Large intestine (tissue), 3 donors: Measurements from ENCODE around the gene HOXD12. TPM values are rescaled to one million over a fixed set of nuclear protein-coding genes. Genes with fewer than 3 reads are reported as not detected.
A peak's percentile ranks its signal among the peaks of the same experiment; 100 is the strongest.

Experiments used
- DNase-seq, 2 donors: peaks; one replicate each; pipeline versions ENCODE4 v3.0.0 to v3.0.0-alpha.2; 2013
- H3K27ac ChIP-seq: one replicate; pipeline ENCODE4 v1.5.1; 2013; ENCODE audit warnings: low read length
- H3K27me3 ChIP-seq: 2 replicates; pipeline ENCODE4 v1.6.1; 2013; ENCODE audit warnings: low read length; ENCODE audit not compliant: control insufficient read depth, insufficient read depth
- H3K36me3 ChIP-seq: 2 replicates; pipeline ENCODE4 v1.6.1; 2013; ENCODE audit warnings: low read length; ENCODE audit not compliant: control insufficient read depth, insufficient read depth
- H3K4me1 ChIP-seq: one replicate; pipeline ENCODE4 v1.6.1; 2013; ENCODE audit warnings: low read length; ENCODE audit not compliant: control insufficient read depth, insufficient read depth
- H3K4me3 ChIP-seq: one replicate; pipeline ENCODE4 v1.5.1; 2013; ENCODE audit warnings: low read length
- H3K9me3 ChIP-seq: one replicate; pipeline ENCODE4 v1.6.1; 2013; ENCODE audit warnings: mild to moderate bottlenecking, low read depth, low read length, moderate library complexity; ENCODE audit not compliant: control insufficient read depth
- whole genome bisulfite sequencing: methylation state at CpG from one replicate; pipeline ENCODE4 v1.1.5; 2013; ENCODE audit warnings: low lambda C conversion rate; ENCODE audit not compliant: insufficient coverage; 5-methylcytosine and 5-hydroxymethylcytosine counted together
- polyA plus RNA-seq: library from polyadenylated mRNA; unstranded; fragments of 120-200 nt; gene quantifications from one replicate; pipeline ENCODE4 v1.2.1, GENCODE V29; 2013

The HOXD12 gene
- polyA plus RNA-seq, 1 donor, result not detected

DNA sequence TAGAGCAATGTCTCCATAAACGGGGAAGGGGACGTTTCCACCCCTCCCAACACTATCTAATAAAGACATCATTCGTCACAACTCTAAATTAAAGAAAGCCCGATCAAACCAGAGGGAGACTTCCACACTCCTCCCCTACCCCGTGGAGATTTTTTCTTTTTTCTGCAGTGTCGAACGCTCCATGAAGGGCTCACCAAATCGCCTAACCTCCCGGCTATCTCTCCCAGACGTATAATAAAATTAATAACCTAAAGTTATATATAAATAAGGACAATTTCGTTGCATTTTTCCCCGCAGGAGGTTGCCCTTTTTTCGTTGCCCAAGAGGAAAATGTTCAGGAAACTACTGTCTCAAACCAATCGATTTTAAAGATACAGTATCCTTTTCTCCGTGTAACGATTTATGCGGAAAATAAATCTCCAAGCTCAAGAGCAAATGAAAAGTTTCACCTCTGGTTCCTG lies 18.2 kb upstream of the HOXD12 start:
- WGBS, result 0% methylated on average over 3 of the region's 17 CpGs
- Histone ChIP-seq H3K9me3 (peaks cover 37% of the 10 kb centered on the region), H3K4me3 (no peak overlapping the region)

DNA sequence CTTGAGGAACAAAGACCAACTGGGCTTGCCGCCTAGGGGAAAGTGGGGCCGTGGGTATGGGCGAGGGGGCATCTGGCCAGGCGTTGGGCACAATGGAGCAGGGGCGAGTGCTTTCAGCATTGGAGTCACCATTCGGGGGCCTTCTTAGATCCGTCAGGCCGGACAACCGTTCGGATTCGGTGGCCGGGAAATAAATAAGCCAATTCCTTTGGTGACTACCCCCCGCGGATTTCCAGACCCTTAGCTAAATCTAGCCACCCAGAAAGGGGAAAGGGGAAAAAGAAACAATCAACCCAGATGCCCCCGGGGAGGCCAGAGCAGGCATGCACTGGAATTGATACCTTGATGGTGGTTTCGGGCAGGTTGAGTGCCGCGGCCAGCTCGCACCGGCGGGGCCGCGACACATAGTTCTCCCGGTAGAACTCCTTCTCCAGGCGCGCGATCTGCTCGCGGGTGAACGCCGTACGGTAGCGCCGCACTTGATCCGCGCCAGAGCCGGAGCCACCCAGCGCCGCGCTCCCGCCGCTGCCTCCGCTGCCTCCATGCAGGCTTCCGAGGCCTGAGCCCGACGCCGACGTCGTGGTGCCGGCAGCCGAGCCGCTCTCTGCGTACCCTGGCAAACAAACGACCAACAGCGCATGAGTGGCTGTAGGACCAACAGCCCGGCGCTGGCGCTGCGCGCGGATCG lies 17.6 kb upstream of the HOXD12 start:
- H3K4me1 ChIP-seq, result peaks cover 7% of the 10 kb centered on the region
- no peaks in the 10 kb centered on the region for H3K36me3 ChIP-seq
- H3K27ac ChIP-seq, result no peak overlapping the region
- peak in 1 of 2 donors; percentile 42 for DNase-seq
- H3K27me3 ChIP-seq, result peaks cover 92% of the 10 kb centered on the region
- WGBS, result no CpG with 5 or more reads among the region's 62 CpGs
- peaks cover 37% of the 10 kb centered on the region for H3K9me3 ChIP-seq
- no peak overlapping the region for H3K4me3 ChIP-seq

More for the DNA sequence above, 18.2 kb upstream of the HOXD12 start:
- no peak overlapping the region for H3K27ac ChIP-seq
- H3K4me1 ChIP-seq, result peaks cover 7% of the 10 kb centered on the region
- DNase-seq, result no peak
- no peaks in the 10 kb centered on the region for H3K36me3 ChIP-seq
- peaks cover 93% of the 10 kb centered on the region for H3K27me3 ChIP-seq

DNA sequence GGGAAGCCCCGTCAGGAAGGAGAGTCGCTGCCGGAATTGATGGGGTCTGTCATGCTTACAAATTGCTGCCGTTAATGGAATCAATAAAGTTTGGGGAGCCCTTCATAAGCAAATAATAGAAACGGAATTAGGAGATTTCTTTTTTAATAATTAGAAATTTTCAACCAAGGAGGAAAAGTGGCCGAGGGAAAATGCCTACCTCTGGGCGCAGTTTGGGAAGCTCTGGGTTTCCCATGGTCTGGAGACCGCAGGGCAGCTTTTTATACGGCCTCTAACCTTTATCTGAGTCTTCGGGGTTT lies 17.1 kb upstream of the HOXD12 start:
- no peak for DNase-seq
- Histone ChIP-seq H3K36me3 (no peaks in the 10 kb centered on the region), H3K27ac (no peak overlapping the region), H3K4me3 (no peak overlapping the region), H3K27me3 (peaks cover 92% of the 10 kb centered on the region), H3K9me3 (peaks cover 37% of the 10 kb centered on the region), H3K4me1 (peaks cover 7% of the 10 kb centered on the region)
- 0% methylated on average over 2 of the region's 10 CpGs for WGBS

DNA sequence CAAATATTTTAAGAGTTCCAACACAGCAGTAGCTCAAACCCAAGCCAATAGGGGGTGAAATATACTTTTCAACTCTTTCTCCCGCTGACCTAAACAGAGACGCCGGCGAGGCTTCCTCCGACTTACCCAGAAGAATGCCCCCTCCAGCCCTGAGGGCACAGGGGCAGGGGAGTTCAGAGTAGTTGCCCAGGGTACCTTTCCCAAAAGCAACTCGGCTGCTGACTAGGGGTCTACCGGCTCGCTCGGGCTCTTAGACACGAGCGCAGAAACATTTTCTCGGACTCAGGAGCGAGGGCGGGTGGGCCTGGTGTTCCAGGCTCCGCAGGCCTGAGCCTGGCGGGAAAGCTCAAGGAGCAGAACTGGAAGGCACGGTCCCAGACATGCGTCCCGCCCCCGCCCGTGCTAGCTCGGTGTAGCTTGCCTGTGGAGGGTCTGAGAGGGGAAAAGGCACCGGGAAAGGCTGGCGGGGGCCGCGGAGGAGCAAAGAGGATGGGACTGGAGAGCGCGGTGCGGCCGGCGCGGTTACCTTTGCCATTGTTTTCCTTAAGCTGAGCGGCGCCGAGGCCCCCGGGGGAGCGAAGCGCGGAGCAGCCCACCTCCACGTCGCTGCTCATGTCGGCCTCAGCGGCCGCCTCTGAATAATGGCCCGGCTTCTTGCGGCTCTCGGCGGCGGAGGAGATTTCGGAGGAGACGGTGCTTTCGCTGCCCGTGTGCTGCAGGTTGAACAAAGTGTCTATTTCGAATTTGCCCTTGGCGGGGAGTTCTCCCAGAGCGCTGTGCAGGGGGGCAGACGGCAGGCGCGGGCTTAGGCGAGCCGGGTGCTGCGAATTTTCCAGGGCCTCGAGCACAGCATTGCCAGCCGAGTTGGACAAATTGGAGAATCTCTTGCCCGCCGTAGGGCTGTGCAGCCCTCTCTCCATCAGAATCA lies 16.5 kb upstream of the HOXD12 start:
- peaks cover 97% of the 10 kb centered on the region for H3K27me3 ChIP-seq
- whole genome bisulfite sequencing, result no CpG with 5 or more reads among the region's 66 CpGs
- H3K27ac ChIP-seq, result no peak overlapping the region
- no peaks in the 10 kb centered on the region for H3K36me3 ChIP-seq
- peaks cover 41% of the 10 kb centered on the region for H3K9me3 ChIP-seq
- no peak for DNase-seq
- no peak overlapping the region for H3K4me3 ChIP-seq
- peaks cover 12% of the 10 kb centered on the region for H3K4me1 ChIP-seq

DNA sequence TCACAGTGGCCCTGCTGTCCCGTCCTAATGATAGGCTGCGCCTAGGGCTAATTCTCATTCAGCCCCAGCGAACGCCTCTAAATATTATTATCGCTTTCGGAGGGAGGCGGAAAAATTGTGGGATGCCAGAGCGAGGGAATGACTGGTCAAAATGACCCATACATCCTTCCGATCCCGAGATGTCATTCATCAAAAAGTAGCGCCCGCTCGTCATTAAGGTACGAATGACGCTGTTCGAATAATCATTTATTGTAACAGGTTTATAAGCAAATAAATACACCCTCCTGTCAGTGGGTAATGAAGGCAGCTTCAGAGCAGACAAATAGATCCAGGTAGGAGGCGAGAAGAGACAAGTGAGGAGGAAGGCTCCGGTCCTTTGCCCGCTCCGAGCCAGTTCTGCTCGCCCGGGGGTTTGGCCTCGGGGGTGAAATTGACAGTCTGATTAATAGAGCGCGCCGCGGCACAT lies 15.8 kb upstream of the HOXD12 start, which contains the start of gene EVX2:
Gene EVX2, minus strand, starts transcription at position 167 of the 466 bp plus-strand sequence. CDS start 186 bp downstream, outside the sequence.
- no CpG with 5 or more reads among the region's 27 CpGs for WGBS
- H3K9me3 ChIP-seq, result peaks cover 41% of the 10 kb centered on the region
- peaks cover 13% of the 10 kb centered on the region for H3K4me1 ChIP-seq
- no peak within 1 kb of the TSS for H3K4me3 ChIP-seq
- no peaks in the 10 kb centered on the region for H3K36me3 ChIP-seq
- no peak for DNase-seq
- no peak within 1 kb of the TSS for H3K27ac ChIP-seq
- peaks cover 97% of the 10 kb centered on the region for H3K27me3 ChIP-seq

DNA sequence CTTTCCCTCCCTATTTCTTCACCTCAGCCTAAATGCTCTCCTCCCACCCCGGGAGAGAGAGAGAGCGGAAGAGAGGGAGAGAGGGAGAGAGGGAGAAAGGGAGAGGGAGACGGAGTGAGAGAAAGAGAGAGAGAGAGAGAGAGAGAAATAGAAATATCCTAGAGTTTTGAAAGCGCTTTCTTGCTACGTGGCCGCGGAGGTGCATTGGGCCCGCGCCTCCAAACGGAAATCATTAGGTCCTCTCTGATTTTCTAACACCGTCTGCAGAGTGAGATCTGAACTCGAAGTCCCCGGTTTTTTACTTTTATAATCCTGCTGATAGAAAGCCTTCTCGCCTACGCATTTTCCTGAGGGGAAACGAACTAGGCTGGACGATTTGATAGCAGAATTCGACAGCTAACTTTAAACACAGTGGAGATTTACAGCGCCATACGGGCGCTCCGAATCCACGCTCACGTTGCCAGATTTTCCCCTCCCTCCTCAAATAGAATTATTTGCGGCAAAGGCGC lies 14.9 kb upstream of the HOXD12 start:
- peaks cover 97% of the 10 kb centered on the region for H3K27me3 ChIP-seq
- H3K9me3 ChIP-seq, result peaks cover 36% of the 10 kb centered on the region
- H3K27ac ChIP-seq, result no peak overlapping the region
- no peak for DNase-seq
- H3K4me3 ChIP-seq, result no peak overlapping the region
- no peaks in the 10 kb centered on the region for H3K36me3 ChIP-seq
- 18% methylated on average over 3 of the region's 26 CpGs for WGBS
- peaks cover 10% of the 10 kb centered on the region for H3K4me1 ChIP-seq

DNA sequence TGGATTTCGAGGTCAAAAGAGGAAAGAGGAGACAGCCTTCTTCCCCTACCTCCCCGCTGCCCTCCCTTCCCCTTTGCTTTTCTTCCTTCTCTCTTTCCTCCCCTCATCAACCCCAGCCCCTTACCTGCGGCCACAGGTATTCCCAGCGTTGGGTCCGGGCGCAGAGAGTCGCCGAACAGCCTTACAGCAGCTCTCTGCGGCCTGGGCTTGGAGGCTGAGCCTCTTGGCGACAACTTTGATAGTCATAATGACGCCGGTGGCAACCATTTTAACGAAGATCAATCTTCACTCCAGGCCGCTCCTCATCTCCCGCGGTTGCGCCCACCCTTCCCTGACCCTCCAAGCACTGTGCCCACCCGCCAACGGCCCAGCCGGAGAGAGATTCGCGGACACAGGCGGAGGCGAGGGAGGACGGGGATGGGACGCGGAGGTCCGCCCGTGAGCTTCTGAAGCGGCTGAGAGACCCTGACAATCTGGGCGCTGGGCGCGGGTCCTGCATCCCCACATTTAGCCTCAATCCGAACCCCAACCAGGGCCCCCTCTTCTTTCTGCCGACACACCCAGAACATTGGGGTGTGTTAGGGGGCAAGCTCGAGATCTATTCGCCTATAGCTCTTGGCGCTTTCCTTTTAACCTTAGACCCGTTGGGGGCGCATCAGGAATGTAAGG lies 14.3 kb upstream of the HOXD12 start:
- H3K4me3 ChIP-seq, result no peak overlapping the region
- peaks cover 9% of the 10 kb centered on the region for H3K4me1 ChIP-seq
- H3K36me3 ChIP-seq, result no peaks in the 10 kb centered on the region
- no peak overlapping the region for H3K27ac ChIP-seq
- WGBS, result no CpG with 5 or more reads among the region's 40 CpGs
- DNase-seq, result no peak
- H3K27me3 ChIP-seq, result peaks cover 99% of the 10 kb centered on the region
- peaks cover 36% of the 10 kb centered on the region for H3K9me3 ChIP-seq

DNA sequence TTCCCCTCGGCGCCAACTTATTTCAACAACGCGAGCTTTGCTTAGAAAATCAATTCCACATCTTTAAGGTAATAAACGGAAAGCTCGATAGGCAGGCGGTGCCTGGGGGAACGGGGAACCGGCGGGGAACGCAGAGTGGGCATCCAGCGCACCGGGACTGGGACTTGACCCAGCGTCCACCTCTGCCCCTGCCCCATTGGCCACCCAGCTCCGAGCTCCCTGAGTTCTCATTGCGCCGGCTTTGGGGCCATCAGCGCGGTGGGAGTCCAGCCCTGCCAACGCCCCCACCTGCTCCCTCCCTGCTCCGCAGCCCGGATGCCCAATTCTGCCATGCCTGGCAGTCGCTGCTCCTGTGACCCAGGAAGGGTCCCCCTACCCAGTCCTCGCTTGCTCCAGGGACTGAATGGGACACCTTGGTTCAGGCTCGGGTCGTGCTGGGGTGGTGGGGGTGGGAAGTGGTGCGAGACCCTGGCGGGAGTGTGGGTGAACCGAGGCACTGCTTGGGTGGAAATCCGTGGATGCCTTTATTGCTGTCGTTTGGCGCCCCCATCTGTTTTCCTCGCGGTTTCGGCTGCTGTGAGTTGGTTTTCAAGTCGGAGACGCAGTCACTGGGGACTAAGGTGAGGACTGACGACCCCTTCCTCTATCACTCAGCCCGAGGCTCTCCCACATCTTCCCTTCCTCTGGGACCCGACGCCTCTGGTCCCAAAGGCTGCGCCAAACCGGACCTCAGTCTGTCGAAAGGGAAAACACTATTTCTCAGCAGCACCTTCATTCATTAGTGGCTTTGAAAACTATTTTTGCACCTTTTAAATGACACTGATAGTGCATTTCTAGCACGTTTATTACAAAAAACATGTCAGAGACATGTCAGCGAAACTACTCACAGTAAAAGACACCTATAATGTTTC lies 13.5 kb upstream of the HOXD12 start:
- Histone ChIP-seq H3K4me1 (peaks cover 9% of the 10 kb centered on the region), H3K36me3 (no peaks in the 10 kb centered on the region), H3K27me3 (peaks cover 99% of the 10 kb centered on the region), H3K9me3 (peaks cover 30% of the 10 kb centered on the region), H3K4me3 (no peak overlapping the region), H3K27ac (no peak overlapping the region)
- WGBS, result 17% methylated on average over 1 of the region's 46 CpGs
- DNase-seq, result no peak

DNA sequence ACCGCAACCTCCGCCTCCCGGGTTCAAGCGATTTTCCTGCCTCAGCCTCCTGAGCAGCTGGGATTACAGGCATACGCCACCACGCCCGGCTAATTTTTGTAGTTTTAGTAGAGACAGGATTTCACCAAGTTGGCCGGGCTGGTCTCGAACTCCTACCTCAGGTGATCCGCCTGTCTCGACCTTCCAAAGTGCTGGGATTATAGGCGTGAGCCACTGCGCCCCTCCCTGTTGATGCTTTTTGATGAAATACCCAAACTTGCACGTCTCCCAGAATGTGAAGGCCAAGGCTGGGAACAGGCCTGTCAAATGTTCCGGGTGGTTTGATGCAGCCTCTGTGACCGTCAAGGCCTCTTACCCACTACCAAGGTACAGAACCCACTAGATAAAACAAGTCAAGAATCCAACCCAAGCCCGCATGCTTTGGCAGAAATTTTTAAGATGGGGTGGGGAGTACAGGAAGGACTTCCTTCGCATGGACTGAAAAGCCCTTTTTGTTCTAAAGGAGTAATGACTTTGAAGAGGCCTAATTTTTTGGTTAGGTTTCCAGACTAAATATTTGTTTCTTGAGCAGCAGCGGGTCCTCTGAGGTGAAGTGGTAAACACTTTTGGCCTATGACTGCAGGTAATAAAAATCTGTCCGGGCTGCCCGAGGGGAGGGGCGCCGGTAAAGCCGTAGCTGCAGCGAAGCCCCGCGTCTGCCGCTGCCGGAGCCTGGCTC lies 12.1 kb upstream of the HOXD12 start:
- Histone ChIP-seq H3K27ac (no peak overlapping the region), H3K36me3 (no peaks in the 10 kb centered on the region), H3K9me3 (peaks cover 25% of the 10 kb centered on the region), H3K4me1 (peaks cover 9% of the 10 kb centered on the region), H3K27me3 (peaks cover 98% of the 10 kb centered on the region), H3K4me3 (no peak overlapping the region)
- no CpG with 5 or more reads among the region's 29 CpGs for WGBS
- DNase-seq, result no peak
